Epithelial cell of proximal tubule (primary cell): Measurements from ENCODE around the gene FBXW4. TPM values are rescaled to one million over a fixed set of nuclear protein-coding genes. Genes with fewer than 3 reads are reported as not detected.

Experiments
- DNase-seq: peaks from one replicate; pipeline ENCODE4 v3.0.0-alpha.2; 2011; ENCODE audit warnings: low read depth
- H3K4me3 ChIP-seq: 2 replicates; pipeline ENCODE4 v1.5.1; 2011; ENCODE audit warnings: low read depth, mild to moderate bottlenecking, low read length
- total RNA-seq: library from RNA; depleted of rRNA; stranded (reverse); fragments of >200 nt; gene quantifications from 2 replicates; pipeline ENCODE4 v1.2.3, GENCODE V29; 2015
- TF ChIP-seq, protein P1 (sequence below): conservative IDR thresholded peaks from 2 replicates; pipeline ENCODE4 v1.5.1; 2012; ENCODE audit warnings: low read depth, mild to moderate bottlenecking, low read length

Gene FBXW4
- total RNA-seq, 1 donor from 2014 or later: 15.3 TPM

- DNase-seq: no peak
- TF ChIP-seq, protein P1, sequence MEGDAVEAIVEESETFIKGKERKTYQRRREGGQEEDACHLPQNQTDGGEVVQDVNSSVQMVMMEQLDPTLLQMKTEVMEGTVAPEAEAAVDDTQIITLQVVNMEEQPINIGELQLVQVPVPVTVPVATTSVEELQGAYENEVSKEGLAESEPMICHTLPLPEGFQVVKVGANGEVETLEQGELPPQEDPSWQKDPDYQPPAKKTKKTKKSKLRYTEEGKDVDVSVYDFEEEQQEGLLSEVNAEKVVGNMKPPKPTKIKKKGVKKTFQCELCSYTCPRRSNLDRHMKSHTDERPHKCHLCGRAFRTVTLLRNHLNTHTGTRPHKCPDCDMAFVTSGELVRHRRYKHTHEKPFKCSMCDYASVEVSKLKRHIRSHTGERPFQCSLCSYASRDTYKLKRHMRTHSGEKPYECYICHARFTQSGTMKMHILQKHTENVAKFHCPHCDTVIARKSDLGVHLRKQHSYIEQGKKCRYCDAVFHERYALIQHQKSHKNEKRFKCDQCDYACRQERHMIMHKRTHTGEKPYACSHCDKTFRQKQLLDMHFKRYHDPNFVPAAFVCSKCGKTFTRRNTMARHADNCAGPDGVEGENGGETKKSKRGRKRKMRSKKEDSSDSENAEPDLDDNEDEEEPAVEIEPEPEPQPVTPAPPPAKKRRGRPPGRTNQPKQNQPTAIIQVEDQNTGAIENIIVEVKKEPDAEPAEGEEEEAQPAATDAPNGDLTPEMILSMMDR: no peak
- no peak overlapping the region for H3K4me3 ChIP-seq
Observed at GRCh38 chr10:101579516-101579870, 115.5 kb downstream of the FBXW4 start.

DNA sequence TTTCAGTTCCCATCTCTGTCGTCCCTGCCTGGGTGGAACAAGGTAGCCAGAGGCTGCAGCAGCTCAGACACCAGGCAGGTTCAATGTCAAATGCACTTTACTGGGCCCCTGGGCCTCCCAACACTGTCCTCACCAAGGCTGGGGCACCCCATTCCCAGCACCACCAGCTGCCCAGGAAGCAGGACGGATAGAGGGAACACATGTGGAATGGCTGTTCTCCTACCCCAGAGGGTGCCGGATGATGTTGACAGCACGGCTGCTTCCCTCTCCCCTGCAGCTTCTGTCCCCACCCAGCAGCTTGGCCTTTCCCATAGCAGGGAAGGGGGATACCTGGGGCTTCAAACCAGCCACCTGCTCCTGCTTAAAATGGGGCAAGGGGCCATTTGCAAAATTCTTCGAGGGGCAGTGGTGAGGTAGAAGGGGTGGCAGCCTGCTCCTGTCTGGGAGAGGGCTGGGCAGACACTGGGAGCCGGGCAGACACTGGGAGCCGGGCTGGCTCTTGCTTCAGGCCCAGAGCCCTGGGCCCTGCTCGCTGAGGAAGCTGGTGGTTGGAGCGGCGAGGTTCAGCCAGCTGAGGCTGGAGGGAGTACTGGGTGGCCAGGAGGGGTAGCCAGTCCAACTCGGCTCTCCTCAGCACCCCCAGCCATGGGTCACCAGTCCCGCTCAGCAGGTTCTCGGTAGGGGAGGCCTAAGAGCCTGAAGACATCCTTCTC is 116.0 kb downstream of the FBXW4 start:
- H3K4me3 ChIP-seq: no peak overlapping the region
- DNase-seq: no peak
- TF ChIP-seq, protein P1: no peak

GRCh38 chr10:101578192-101578591 is 116.8 kb downstream of the FBXW4 start:
- H3K4me3 ChIP-seq: no peak overlapping the region
- TF ChIP-seq, protein P1: no peak
- no peak for DNase-seq

DNA sequence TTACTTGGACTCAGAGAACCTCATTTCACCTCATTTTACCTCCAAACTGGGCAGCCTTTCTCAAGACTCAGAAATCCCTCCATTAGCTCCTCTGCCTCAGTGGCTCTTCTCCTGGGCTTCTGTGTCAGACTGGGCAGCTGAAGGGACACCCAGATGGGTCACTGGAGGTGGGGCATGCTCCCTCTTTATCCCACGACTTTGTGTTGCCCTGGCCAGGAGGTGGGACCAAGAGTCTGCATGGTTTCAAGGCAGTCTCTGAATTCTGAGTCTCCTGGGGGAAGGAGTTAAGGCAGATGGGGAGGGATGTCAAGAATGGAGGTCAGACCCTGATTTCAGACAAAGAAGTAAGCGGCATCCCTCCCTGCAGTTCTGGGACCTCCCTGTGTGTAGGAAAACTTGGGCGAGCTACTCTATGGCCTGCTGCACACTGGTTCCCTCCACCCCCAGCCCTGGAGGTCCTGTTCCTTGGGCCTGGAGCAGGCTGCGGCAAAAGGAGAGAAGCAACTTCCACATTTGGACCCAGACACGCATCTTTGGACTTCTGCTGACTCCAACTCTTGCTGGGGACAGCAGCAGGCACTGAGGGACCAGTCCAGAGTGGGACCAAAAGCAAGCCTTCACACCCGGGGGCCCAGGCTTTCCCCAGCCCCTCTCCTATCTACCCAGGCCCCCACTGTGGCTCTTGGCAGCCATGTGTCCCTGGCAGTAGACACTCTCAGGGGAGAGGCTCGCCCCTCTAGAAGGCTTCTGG is 117.7 kb downstream of the FBXW4 start:
- H3K4me3 ChIP-seq: no peak overlapping the region
- DNase-seq: no peak
- TF ChIP-seq, protein P1: no peak

- no peak for DNase-seq
- TF ChIP-seq, protein P1: no peak
- no peak overlapping the region for H3K4me3 ChIP-seq
Observed at GRCh38 chr10:101576211-101576863, 118.6 kb downstream of the FBXW4 start.

- no peak for DNase-seq
- TF ChIP-seq, protein P1: no peak
- H3K4me3 ChIP-seq: no peak overlapping the region
Observed at GRCh38 chr10:101575580-101576210, 119.3 kb downstream of the FBXW4 start.
